HCT116 (cell line): Measurements from ENCODE around the gene FAM13A.

ENCODE experiments used
- CBX3 ChIP-seq: IDR thresholded peaks from 2 replicates; pipeline ENCODE4 v1.6.1; 2012; ENCODE audit warnings: low read depth
- CTCF ChIP-seq, 3 experiments: fragments of 200-600 bp in 1 of 3; sonication (generic) in 1 of 3; IDR thresholded peaks in 2 of 3; conservative IDR thresholded peaks in 1 of 3; 2 replicates each; pipeline ENCODE4 v1.5.1; 2012 to 2017; ENCODE audit warnings: low read depth in 2 of 3, low read length in 2 of 3, antibody characterized with exemption in 1 of 3, borderline replicate concordance in 1 of 3, control low read depth in 1 of 3, mild to moderate bottlenecking in 1 of 3, mixed read lengths in 1 of 3, mixed run types in 1 of 3, moderate library complexity in 1 of 3; ENCODE audit not compliant: insufficient read depth in 1 of 3
- EGR1 ChIP-seq: IDR thresholded peaks from 2 replicates; pipeline ENCODE4 v1.6.1; 2012; ENCODE audit warnings: low read depth
- EZH2 ChIP-seq: fragments of 200-600 bp; sonication (generic); IDR thresholded peaks from 2 replicates; pipeline ENCODE4 v1.6.1; 2017; ENCODE audit warnings: antibody characterized with exemption, mixed run types
- EZH2phosphoT487 ChIP-seq: fragments of 200-600 bp; IDR thresholded peaks from 2 replicates; pipeline ENCODE4 v1.6.1; 2018; ENCODE audit warnings: antibody characterized with exemption, borderline replicate concordance
- MAX ChIP-seq: IDR thresholded peaks from 2 replicates; pipeline ENCODE4 v1.6.1; 2012
- POLR2A ChIP-seq: IDR thresholded peaks from 2 replicates; pipeline ENCODE4 v1.7.0; 2011; ENCODE audit warnings: borderline replicate concordance; ENCODE audit not compliant: insufficient read depth, insufficient read length; ENCODE audit errors: extremely low read depth
- RAD21 ChIP-seq: IDR thresholded peaks from 2 replicates; pipeline ENCODE4 v1.6.1; 2012; ENCODE audit warnings: low read depth, mild to moderate bottlenecking
- REST ChIP-seq: IDR thresholded peaks from 2 replicates; pipeline ENCODE4 v1.6.1; 2012; ENCODE audit warnings: low read depth
- ZBTB33 ChIP-seq: IDR thresholded peaks from 2 replicates; pipeline ENCODE4 v1.6.1; 2011; ENCODE audit warnings: mild to moderate bottlenecking, low read length, moderate library complexity; ENCODE audit not compliant: insufficient replicate concordance; ENCODE audit errors: extremely low read depth

GRCh38 chr4:88725143-88725542, 331.8 kb downstream of the FAM13A start:
- TF ChIP-seq EZH2phosphoT487 = no peak
- no peak for TF ChIP-seq CTCF (IDR thresholded peaks at IDR 0.05 in 2 of 3, conservative IDR thresholded peaks at IDR 0.05 in 1 of 3; ENCODE audit: borderline replicate concordance in 1 of 3, insufficient read depth in 1 of 3, low read depth in 2 of 3, low read length in 2 of 3)
- TF ChIP-seq POLR2A = no peak
- no peak for TF ChIP-seq ZBTB33
- no peak for TF ChIP-seq RAD21
- TF ChIP-seq MAX = no peak
- no peak for TF ChIP-seq EGR1
- no peak for TF ChIP-seq EZH2
- no peak for TF ChIP-seq CBX3
- no peak for TF ChIP-seq REST
